HG03342 (cell line): ENCODE measurements around the gene CADM4.
"Not testable (repeated sequence)": the region's sequence is repeated elsewhere in the genome, so short reads cannot be mapped to it uniquely, and the experiment has no call there.

Source experiments
- ATAC-seq: cut with Tn5 transposase; IDR thresholded peaks from one replicate; pipeline ENCODE4 v1.9.1; 2021; ENCODE audit warnings: mild to moderate bottlenecking, moderate library complexity; ENCODE audit not compliant: unreplicated experiment

CADM4 gene

DNA sequence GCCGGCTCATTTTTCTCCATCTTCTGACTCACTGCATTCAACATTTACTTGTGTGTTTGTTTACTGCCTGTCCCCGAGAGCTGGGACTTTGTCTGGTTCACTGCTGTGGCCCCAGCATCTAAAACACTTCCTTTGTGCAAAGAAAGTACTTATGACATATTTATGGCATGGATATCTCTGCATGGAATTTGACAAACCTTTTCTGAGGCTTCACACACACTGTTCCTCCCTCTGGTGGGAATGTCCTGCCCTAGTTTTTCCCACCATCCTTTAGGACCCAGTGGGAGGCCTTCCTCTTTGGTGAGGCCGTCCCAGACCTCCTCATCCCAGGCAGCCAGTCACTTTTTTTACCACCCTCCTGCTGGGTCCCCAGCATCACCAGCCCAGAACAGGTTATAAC is 29.2 kb downstream of the CADM4 start:
- no peak for ATAC-seq

DNA sequence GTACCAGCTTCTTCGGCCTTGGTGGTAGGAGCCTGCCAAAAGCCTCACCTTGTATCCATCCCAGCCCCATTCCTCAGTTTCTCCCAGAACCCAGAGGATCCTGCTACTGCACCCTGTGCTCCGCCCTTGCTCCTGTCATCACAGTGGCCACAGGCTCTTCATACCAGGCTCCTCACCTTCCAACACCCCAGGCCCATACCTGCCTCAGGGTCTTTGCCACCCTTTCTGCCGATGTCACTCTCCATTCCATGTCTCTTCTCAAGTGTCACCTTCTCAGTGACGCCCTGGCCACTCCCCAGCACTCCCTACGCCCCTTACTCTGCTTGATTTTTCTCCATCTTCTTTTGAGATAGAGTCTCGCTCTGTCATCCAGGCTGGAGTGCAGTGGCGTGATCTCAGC is 29.8 kb downstream of the CADM4 start:
- ATAC-seq, result no peak

DNA sequence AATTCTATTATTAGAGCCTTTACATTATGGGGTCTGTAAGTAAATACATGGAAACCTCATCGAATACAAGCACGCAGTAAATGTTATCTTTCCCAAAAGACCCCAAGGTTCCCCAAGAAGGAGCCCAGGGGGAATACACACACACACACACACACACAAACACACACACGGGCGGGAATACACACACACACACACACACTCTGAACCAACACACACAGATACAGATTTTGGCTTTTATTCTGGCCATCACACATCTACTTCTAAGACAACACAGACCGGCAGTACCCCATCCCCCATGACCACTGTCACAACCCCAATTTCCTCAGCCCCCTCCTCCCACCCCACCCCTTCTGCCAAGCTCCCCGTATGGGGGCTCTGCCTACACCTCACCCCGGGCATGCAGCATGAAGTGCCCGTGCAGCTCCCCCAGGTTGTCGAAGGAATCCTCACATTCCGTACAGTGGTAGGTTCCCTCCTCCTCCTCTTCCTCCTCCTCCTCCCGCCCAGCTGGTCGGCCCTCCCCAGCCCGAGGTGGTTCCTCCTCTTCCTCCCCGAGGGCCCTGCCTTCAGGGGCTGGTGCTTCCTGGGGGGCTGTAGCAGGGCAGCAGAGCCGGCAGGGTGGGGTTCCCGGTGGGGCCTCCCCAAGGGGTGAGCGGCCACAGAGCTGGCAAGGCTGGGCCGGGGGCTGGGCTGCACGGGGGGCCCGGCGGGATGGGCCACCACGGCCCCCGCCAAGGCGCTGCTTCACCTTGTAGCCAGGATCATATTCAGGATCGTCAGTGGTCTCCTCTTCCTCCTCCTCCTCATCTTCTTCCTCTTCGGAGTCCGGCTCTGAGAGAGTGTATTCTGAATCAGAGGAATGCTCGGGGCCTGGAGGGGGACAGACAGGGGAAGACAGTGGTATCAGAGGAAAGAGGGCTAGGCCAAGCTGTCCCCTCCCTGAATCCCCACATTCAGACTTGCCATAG is 32.1 kb downstream of the CADM4 start:
- no peak for ATAC-seq

DNA sequence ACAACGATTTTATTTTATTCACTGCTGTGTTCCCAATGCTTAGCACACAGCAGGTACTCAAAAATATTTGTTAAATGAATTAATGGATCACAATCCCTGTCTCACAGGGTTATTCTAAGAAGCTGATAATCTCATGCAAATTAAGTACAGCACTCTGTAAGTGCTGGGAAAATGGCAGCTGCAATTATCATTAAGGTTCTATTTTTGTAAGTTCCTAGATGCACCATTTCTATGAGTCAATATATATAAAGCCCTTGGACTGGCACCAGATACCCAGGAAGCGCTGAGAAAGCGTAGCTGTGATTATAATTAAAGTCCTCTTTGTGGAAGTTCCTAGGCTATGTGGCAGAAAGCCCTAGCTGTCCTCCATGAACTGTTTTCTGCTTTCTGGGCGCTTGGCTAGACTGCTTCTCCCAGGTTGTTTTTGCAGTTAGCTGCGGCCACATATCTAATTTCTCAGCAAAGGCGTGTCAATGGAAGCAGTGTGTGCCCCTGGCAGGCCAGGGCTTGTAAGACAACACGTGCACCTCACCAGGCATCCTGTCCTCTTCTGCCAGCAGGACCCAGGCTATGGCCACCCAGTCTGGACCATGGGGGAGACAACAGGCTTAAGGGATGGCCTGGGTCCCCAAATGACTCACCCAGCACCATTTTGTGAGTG is 33.0 kb downstream of the CADM4 start:
- no peak for ATAC-seq

DNA sequence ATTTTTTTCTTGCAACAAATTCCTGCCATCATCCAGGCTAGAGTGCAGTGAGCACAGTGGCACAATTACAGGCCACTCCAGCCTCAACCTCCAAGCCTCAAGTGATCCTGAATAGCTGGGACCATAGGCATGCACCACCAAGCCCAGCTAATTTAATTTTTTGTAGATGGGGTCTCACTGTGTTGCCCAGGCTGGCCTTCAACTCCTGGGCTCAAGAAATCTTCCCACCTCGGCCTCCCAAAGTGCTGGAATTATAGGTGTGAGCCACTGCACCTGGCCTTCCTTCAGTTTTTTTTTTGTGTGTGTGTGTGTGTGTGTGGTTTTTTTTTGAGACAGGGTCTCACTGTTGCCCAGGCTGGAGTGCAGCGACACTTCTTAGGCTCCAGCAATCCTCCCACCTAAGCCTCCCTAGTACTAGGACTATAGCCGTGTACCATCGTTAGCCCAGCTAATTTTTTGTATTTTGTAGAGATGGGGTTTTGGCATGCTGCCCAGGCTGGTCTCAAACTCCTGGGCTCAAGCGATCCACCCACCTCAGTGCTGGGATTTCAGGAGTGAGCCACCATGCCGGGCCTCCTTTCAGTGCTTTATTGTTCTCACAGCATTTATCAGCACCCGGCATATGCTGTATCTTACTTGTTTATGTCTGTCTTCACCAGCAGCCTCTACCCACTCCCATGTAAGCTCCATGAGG is 33.6 kb downstream of the CADM4 start:
- ATAC-seq, result no peak

DNA sequence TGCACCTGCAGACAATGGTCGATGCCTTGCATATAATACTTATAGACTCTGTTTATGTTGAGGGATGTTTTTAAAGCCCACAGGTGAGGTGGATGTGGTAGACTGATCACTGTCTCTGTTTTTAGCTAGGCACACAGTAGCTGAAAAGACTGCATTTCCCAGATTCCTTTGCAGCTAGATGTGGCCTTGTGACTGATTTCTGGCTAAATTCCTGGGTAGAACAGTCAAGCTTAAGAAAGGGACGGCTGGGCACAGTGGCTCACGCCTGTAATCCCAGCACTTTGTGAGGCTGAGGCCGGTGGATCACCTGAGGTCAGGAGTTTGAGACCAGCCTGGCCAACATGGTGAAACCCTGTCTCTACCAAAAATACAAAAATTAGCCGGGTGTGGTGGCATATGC is 39.3 kb downstream of the CADM4 start:
- ATAC-seq, result not testable (repeated sequence)

DNA sequence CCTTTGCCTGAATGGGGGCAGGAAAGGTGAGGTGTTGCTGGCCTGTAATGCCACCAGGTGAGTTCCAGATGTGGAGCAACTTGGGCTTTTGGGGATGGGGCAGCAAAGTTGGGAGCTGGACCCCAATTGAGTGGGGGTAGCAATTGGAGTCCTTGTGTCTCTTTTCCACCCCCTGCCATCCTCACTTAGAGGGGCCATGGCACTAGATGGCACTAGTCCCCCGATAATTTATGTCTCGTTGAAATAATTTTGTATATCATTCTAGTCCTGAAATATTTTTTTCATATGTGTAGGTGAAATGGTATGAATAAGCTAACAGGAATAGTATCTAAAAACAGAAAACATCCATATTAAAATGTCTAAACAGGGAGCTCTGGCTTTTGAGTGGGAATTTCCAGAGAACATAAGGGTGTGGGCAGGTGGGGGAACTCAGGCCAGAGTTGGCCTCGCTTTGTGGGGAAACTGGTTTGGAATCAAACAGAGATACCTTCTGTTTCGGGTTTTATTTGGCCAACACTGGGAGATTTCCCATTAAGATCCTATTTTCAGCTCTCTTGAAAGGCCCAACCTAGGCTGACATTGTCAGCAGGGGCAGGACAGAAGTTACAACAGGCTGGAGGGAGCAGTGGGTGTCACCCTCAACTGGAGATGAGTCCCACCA is 39.9 kb downstream of the CADM4 start:
- ATAC-seq, result no peak

DNA sequence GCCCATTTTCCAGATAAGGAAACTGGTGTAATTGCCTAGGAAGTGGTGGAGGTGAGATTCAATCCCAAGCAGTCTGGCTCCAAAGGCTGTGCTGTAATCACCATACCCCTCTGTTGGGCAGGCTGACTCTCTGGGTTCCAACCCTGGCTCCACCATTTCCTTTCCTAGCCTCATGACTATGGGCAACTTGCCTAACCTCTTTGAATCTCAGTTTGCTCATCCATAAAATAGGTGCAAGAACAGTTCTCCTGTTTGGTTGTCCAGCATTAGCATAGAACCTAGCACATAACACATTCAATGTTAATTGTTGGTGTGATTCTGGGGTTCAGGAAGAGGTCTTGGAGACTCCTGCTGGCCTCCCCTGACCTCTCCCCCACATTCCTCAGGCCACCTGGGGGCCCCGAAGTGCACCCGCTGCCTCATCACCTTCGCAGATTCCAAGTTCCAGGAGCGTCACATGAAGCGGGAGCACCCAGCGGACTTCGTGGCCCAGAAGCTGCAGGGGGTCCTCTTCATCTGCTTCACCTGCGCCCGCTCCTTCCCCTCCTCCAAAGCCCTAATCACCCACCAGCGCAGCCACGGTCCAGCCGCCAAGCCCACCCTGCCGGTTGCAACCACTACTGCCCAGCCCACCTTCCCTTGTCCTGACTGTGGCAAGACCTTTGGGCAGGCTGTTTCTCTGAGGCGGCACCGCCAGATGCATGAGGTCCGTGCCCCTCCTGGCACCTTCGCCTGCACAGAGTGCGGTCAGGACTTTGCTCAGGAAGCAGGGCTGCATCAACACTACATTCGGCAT is 41.0 kb downstream of the CADM4 start:
- ATAC-seq, result no peak

DNA sequence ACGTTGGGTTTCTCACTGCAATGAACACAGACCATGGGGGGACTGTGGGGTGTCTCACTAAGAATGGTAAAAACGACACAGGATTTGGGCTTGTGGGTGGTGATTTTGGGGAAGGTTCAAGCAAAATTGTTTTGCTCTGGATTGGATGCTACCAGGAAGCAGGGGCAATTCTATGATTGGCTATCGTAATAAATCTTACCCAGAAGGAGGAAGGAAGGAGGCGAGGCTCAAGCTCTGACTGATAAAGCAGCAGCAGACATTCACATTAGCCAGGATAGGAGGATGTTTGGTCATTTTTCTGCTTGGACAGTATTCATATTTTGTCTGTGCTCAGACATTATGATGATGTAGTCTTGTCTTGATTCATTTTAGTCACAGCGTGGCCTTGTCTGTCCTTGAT is 41.8 kb downstream of the CADM4 start:
- no peak for ATAC-seq

DNA sequence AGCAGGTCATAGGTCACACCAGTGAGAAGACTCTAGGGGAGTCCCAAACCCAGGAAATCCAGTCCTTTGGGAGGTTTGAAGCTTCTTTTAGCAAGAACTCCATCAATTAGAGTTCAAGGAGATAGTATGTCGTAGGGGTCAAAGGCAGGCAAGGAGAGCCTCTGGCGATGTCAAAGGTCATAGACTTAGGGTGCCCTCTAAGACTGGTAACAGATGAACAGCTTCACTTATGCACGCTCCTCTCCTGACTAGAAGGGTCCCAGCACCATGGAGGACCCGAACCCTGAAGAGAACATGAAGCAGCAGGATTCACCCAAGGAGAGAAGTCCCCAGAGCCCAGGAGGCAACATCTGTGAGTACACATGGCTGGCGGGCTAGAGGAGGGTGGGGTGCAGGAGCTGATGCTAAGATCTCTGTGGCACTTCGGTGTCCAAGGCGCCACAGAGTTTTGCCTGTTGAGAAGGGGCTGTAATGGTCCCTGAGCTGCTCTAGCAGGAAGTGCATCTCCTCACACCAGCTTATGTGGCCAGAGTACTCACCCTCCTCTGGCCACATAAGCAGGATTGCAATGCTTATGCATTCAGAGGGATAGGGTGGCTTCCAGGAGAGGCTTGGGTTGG is 42.7 kb downstream of the CADM4 start:
- ATAC-seq, result no peak

DNA sequence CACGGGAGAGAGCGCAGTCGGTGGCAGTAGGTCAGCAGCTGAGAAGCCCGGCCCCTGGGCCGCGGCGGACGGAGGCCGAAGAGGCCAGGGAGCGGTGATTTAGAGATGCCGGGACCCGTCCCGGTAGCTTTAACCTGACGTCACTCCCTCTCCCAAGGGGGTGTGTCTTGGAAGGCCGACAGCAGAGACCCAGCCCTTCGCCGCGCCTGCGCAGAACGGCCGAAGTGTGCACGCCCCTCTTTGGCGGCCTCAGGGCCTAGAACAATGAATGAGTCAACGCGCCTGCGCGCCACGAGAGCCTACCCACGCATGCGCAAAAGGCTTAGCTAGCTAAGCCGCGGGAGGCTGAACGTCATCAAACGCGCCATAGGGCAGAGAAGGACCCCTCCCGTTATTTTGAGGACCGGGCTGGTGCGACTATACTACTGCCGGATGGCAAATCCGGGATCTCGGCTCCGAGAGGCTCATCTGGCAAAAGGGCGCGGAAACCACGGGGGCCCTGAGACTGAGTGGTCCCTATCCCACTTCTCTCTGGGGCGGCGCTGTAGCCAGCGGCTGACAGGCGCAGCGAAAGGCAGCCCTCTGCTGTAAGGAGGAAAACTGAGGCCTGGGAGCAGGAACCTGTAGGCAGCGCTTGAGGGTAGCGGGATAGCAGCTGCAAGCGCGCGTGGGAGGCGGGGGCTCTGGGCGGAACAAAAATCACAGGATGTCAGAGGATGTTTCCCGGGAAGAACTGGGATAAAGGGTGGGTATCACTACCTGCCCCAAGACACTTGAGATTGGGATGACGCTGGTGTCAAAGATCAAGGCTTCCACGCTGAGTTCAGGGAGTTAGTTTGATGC is 43.4 kb downstream of the CADM4 start, which contains the start of the genes IRGQ and ZNF576:
TSS of gene IRGQ (minus strand) at position 136 of the 843 bp plus-strand sequence. CDS start 796 bp downstream, outside the sequence.
TSS of gene ZNF576 (plus strand) at position 597 of the 843 bp plus-strand sequence. CDS start 514 bp downstream, outside the sequence.
- ATAC-seq, result peak; percentile 71

DNA sequence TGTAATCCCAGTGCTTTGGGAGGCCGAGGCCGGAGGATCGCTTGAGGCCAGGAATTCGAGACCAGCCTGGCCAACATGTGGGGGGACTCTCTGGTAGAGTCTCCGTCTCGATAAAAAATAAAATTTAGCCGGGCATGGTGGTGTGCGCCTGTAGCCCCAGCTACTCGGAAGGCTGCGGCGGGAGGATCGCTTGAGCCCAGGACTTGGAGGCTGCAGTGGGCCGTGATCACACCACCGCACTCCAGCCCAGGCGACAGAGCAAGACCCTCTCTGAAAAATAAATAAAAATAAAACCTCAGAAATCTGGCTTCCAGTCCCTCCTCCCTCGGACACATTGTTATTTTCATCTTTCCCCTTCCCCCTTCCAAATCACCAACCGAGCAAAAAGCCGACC is 44.0 kb downstream of the CADM4 start:
- ATAC-seq, result peak; percentile 0

DNA sequence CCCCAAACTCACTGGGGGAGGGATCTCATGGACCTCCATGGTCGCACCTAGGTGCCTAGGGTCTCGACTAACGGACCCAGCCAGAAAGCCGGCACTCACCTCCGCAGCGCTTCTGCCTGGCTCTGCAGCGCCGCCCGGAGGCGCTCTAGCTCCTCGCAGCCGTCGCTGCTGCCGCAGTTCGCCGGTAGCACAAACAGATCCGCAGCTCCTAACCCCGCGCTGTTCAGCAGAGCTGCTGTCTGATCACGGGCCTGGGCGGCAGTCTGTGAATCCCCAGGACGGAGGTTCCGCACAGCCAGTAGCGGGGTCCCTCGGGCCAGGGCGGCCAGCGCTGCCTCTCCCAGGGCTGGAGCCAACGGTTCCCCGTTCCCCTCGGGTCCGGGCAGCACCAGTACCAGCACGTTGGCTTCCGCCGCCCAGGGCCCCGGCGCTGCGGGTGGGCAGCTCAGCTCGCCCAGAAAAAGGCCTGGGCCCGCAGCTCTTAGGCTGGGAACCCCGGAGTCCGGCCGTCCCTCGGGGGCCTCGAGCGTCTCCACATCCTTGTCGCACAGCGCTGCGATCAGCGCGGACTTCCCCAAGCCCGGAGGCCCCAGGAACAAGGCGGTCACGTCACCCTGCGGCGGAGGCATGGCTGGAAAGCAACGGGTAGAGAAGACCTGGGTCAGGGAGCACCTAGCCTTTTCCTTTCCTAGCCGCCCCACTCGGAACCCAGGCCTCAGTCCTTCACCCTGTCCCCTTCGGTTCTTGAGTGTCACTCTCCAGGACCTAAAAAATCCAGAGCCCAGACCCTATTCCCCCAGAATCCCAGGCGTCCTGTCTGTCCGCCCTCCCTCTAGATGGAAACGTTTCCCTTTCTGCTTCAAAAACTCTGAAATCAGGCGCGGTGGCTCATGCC is 44.7 kb downstream of the CADM4 start:
- ATAC-seq, result peak; percentile 24

DNA sequence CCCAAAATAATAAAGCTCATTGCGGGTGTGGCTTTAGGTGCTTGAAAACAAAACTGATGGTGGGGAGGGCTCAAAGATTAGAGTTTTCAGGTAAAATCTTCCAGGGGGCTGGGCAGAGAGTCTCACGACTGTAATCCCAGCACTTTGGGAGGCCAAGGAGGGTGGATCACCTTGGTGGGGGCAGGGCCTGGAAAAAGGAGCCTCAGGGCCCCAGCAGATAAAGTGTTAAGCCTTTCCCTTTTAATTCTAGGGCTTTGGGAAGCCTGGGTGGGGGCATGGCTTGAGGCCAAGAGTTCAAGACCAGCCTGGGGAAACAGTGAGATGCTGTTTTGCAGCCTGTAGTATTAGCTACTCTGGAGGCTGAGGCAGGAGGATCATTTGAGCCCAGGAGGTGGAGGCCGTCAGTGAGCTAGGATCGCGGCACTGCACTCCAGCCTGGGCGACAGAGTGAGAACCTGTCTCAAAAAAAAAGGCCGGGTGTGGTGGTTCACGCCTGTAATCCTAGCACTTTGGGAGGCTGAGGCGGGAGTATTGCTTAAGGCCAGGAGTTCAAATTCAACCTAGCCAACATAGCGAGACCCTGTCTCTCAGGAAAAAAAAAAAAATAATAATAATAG is 45.5 kb downstream of the CADM4 start:
- ATAC-seq, result no peak

DNA sequence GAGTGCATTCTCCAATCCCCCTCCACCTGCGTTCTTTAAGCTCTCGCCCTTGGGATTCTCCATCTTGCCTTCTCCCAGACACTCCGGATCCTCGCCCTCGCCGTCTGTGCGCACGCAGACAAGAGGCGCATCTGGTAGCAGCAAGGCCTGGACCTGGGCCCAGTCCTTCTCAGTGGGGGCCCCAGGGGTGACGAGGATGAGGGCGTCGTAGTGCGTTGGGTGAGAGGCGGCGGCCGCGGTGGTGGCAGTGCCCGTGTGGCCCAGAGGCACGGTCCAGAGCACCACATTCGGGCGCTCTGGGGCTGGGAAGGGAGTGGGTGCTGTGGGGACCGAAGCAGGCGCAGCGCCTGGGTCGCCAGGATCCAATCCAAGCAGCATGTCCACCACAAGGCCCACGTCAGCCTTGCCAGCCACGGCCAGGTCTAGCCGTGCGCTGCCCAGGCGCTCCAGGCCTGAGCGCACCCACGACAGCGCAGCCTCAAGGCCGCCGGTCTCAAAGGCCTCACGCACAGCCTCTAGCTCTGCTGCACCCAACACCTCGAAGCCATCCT is 46.8 kb downstream of the CADM4 start:
- no peak for ATAC-seq

DNA sequence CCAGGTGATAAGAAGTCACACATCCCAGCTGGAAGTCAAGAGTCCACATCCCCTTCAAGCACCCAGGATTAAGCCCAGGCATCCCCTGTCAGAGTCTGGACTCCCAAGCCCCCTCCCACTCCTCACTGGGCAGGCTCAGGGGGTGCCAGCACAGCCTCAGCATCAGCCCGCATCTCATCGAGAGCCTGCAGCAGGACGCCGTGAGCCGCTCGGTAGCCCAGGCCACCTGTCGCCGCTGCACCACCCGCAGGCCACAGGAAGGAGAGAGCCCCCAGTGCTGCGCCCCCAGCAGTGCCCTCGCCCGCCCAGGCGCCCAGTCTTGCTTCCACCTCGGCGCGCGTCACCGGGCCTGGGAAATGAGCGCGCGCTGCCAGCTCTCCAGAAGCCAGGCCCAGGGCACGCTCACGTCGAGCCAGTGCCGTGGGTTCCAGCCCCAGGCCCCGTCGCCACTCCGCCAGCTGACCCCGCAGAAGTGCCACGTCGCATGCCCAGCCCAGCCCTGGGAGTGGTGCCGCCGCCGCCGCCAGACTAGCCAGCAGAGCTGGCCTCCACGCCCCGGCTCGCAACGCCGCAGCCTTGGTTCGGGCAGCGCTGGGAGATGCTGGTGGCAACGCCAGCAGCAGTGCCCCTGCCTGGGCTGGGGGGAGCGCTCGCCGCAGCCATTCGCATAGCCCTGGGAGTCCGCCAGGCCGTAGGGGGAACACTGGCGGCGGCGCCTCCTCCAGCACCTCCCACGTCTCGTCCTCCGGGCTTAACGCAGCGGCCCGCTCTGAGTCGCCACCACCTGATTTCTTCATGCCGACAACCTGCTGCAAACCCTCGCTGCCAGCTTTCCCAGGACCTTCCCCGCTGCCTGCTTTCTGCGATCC is 47.5 kb downstream of the CADM4 start:
- no peak for ATAC-seq
